Panc1 (cell line): ENCODE measurements around the gene CAMK4.

Source experiments
- CTCF ChIP-seq: fragments of 450-650 bp; IDR thresholded peaks from 2 replicates; pipeline ENCODE4 v1.5.1; 2017; ENCODE audit warnings: mild to moderate bottlenecking
- POLR2AphosphoS5 ChIP-seq: IDR thresholded peaks from 2 replicates; pipeline ENCODE4 v1.6.1; 2012; ENCODE audit warnings: mild to moderate bottlenecking, low read depth, low read length, moderate library complexity
- REST ChIP-seq, 2 experiments: IDR thresholded peaks; 2 replicates each; pipeline ENCODE4 v1.6.1; 2011 to 2012; ENCODE audit warnings: low read depth in 2 of 2, control low read depth in 1 of 2, low read length in 1 of 2, mild to moderate bottlenecking in 1 of 2, moderate library complexity in 1 of 2; ENCODE audit not compliant: insufficient read depth in 1 of 2
- SIN3A ChIP-seq: IDR thresholded peaks from 2 replicates; pipeline ENCODE4 v1.6.1; 2012; ENCODE audit warnings: low read depth, mild to moderate bottlenecking, low read length, moderate library complexity, borderline replicate concordance; ENCODE audit not compliant: insufficient read depth
- TCF7L2 ChIP-seq: IDR thresholded peaks from 2 replicates; pipeline ENCODE4 v1.6.1; 2011; ENCODE audit warnings: mild to moderate bottlenecking, low read depth, low read length, inconsistent platforms

GRCh38 chr5:111248571-111248970 lies 24.4 kb downstream of the CAMK4 start:
- TF ChIP-seq POLR2AphosphoS5 (no peak), CTCF (no peak), TCF7L2 (no peak), REST (IDR thresholded peaks at IDR 0.05; ENCODE audit: insufficient read depth in 1 of 2, low read depth in 2 of 2, low read length in 1 of 2) (no peak), SIN3A (no peak)
